ENCODE measurements around the gene SIGLEC14.

- no peak for TF ChIP-seq CTCF (IDR thresholded peaks at IDR 0.05)
- no peak for TF ChIP-seq POLR2AphosphoS5 (IDR thresholded peaks at IDR 0.05; ENCODE audit: low read depth, low read length)
- TF ChIP-seq SIN3A (IDR thresholded peaks at IDR 0.05; ENCODE audit: borderline replicate concordance, insufficient read depth, low read depth, low read length): no peak
- no peak for TF ChIP-seq REST (IDR thresholded peaks at IDR 0.05; ENCODE audit: insufficient read depth in 1 of 2, low read depth in 2 of 2, low read length in 1 of 2)
- TF ChIP-seq TCF7L2 (IDR thresholded peaks at IDR 0.05; ENCODE audit: low read depth, low read length): no peak
Measured at GRCh38 chr19:51593138-51593890, 53.3 kb downstream of the SIGLEC14 start.
